HG03520 (cell line): ENCODE results near the gene LSM2.
"Not testable (repeated sequence)": the region's sequence is repeated elsewhere in the genome, so short reads cannot be mapped to it uniquely, and the experiment has no call there.

Experiments
- ATAC-seq: cut with Tn5 transposase; IDR thresholded peaks from one replicate; pipeline ENCODE4 v1.9.1; 2021; ENCODE audit warnings: mild to moderate bottlenecking, moderate library complexity; ENCODE audit not compliant: unreplicated experiment

Gene LSM2

DNA sequence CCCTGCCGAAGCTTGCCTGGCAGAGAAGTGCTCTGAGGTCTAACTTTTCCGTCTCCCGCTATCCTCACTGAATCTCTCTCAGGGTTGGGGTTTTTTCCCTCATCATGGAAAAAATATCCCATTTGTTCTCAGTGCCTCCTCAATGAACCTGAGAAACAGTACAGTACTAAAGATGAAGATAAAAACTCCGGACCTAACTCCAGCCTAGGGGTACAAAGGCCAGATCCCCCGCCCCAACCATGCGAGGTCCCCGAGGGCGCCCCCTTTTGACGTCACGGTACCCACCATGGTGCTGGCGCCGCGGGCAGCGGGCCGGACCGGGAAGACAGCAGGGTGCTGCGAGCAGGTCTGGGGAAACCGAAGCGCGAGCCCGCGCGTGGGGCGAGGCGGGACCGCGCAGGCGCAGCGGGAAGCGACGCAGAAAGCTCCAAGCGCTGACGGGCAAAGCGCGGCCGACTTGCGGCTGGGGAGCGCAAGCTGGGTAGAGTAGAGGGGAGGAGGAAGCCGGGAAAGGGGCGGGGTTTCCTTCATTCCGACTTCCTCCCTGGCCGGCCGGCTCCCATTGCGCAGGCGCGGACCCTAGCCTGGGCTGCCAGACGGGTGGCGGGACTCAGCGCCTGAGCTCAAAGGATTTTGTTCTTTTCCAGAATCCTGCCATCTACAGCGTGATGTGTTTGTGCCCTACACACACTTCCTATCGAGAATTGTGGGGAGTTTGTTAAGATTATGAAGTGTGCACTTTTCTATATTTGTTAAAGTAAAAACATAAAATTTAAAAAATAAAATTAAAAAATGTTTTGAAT, at the start of gene LSM2:
Gene LSM2, minus strand, starts transcription at position 497 of the 803 bp plus-strand sequence. Its CDS starts 209 bp downstream, at position 288.
- ATAC-seq, result peak; percentile 88

DNA sequence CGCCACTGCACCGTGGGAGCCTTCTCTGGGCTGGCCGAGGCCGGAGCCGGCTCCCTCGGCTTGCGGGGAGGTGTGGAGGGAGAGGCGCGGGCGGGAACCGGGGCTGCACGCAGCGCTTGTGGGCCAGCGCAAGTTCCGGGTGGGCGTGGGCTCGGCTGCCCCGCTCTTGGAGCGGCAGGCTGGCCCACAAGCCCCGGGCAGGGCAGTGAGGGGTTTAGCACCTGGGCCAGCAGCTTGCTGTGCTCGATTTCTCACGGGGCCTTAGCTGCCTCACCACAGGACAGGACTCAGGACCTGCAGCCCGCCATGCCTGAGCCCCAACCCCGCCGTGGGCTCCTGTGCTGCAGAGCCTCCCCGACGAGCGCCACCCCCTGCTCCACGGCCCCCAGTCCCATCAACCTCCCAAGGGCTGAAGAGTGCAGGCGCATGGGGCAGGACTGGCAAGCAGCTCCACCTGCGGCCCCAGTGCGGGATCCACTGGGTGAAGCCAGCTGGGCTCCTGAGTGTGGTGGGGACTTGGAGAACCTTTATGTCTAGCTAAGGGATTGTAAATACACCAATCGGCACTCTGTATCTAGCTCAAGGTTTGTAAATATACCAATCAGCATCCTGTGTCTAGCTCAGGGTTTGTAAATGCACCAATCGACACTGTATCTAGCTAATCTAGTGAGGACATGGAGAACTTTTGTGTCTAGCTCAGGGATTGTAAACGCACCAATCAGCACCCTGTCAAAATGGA, 45.4 kb upstream of the LSM2 start:
- ATAC-seq, result not testable (repeated sequence)

DNA sequence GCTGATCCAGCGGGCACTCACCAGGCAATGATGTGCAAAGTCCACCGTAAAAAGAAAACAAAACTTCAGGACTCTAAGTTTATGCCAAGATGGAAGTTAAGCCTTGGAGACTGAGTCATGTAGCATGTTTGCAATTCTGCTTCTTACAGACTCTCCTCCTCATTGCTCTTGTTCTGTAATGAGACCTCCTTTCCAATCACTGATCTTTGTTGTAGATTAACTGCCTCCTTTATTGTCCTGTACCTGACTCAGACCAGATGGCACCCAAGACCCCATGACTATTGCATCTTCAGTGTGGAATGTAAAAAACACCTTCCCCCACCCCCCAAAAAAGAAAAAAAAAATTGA, 44.7 kb upstream of the LSM2 start:
- ATAC-seq, result no peak

DNA sequence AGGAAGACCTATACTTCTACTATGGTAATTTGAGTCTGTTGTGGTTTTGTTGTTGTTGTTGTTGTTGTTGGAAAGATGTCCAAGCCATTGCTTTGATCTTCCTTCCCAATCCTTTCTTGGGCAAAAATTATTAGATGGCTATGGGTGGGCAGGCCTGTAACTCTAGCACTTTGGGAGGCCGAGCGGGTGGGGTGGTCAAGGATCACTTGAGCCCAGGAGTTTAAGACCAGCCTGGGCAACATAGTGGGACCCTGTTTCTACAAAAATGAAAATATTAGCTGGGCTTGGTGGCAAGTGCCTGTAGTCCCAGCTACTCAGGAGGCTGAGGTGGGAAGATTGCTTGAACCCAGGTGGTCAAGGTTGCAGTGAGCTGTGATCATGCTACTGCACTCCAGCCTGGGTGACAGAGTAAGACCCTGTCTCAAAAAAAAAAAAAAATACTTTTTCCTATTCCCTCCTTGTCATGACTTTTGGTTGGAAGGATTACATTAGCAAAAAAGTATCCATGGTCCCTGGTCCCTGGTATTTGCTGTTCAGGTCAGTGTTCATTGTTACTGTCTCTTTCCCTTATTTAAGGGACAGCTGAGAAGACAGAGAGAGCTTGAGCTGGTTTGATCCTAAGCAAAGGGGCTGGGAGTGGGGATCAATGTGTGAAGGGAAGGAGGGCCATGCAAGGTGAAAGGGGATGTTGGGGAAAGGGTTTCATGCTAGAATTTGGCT, 44.2 kb upstream of the LSM2 start:
- ATAC-seq, result no peak

DNA sequence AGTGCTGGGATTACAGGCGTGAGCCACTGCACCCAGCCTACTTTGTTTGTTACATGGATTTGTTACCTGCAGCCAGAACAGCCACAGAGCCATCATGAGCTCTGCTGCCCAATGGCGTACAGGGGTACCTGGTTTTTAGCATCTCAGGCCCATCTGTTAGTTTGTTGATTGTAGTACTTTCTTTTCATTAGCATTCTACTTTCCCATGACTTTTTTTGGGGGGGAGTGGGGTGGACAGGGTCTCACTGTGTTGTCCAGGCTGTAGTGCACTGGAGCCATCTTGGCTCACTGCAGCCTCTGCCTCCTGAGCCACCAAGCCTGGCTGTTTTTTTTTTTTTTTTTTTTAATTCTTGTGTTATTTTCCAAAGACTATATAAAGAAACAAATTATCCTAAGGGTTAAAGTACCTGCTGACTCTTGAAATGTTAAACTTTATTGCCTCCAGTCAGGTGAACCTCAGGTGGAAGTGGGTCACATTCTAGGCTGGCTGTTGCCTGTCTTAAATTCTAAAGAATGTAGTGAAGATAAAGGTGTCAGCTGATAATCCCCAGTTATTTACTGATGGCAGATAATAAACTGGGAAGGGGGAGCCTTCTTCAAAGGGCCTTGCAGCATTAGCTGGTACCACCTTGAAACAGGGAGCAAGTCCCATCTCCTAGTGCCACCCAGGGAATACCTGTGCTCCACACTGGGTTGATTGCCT, 40.7 kb upstream of the LSM2 start:
- ATAC-seq, result no peak

DNA sequence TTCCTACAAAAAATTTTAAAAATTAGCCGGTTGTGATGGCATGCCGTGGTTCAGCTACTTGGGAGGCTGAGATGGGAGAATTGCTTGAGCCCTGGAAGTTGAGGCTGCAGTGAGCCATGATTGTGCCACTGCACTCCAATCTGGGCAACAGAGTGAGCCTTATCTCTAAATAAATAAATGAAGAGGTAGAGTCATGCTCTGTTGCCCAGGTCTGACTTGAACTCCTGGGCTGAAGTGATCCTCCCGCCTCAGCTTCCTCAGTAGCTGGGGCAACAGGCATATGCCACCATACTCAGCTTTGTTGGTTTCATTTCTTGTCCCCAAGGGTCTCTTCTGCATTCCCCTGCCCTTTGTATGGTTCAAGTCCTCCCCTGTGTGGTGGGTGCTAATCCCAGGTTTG, 37.7 kb upstream of the LSM2 start:
- ATAC-seq, result no peak

DNA sequence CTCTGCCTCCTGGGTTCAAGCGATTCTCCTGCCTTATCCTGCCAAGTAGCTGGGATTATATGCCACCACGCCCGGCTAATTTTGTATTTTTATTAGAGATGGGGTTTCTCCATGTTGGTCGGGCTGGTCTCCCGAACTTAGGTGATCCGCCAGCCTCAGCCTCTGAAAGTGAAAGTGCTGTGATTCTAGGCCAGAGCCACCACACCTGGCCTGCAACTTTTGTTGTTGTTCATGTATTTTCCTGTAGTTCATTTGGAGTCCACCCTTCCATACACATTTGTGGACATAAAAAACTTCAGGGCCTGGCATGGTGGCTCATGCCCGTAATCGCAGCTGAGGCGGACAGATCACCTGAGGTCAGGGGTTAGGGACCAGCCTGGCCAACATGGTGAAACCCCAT, 35.3 kb upstream of the LSM2 start:
- no peak for ATAC-seq

DNA sequence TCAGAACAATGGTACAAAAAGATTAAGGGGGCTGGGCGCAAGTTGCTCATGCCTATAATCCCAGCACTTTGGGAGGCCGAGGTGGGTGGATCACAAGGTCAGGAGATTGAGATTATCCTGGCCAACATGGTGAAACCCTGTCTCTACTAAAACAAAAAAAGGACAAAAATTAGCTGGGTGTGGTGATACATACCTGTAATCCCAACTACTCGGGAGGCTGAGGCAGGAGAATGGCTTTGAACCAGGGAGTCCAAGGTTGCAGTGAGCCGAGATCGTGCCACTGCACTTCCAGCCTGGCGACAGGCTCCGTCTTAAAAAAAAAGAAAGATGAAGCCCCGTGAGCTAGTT, 33.0 kb upstream of the LSM2 start:
- ATAC-seq, result not testable (repeated sequence)

DNA sequence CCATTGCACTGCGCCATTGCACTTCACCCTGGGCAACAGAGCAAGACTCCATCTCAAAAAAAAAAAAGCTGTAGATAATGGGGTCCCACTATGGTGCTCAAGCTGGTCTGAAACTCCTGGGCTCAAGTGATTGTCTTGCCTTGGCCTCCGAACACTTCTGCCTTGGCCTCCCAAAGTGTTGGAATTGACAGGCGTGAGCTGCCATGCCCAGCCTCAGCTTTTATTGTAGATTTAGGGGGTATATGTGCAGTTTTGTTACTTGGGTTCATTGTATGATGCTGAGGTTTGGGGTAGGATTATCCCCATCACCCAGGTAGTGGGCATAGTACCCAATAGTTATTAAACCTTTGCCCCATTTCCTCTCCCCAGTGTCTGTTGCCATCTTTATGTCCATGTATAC, 32.2 kb upstream of the LSM2 start:
- no peak for ATAC-seq

DNA sequence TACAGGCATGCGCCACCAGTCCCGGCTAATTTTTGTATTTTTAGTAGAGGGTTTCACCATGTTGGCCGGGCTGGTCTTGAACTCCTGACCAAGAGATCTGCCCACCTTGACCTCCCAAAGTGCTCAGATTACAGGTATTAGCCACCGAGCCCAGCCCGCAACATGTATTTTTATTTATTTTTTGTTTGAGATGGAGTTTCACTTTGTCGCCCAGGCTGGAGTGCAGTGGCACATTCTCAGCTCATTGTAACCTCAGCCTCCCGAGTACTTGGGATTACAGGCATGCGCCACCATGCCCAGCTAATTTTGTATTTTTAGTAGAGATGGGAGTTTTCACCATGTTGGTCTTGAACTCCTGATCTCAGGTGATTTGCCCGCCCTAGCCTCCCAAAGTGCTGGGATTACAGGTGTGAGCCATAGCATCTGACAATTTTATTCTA, 31.4 kb upstream of the LSM2 start:
- not testable (repeated sequence) for ATAC-seq

DNA sequence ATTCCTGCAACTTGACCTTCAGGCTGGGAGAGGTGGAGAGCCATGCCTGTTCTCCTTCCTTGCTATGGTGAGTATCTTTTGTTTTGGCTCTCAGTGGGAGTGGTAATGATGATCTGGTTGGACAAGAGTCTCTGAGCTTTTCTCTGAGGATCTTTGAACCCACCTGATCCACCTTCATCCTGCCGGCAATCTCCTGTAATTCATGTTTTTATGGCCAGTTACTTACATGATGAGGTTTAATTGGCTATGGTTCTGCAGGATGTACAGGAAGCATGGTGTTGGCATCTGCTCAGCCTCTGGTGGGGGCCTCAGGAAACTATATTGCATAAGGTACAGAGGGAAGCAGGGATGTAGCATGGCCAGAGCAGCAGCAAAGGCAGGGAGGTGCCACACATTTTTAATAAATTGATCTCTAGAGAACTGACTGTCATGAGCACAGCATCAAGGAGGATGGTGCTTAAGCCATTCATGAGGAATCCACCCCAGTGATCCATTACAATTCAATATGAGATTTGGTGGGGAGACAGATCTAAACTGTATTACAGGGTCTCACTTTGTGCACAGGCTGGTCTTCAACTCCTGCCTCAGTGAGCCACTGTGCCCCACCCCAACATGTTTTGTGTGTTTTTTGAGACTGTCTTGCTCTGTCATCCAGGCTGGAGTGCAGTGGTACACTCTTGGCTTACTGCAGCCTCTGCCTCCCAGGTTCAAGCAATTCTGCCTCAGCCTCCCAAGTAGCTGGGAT, 30.8 kb upstream of the LSM2 start:
- ATAC-seq, result no peak

DNA sequence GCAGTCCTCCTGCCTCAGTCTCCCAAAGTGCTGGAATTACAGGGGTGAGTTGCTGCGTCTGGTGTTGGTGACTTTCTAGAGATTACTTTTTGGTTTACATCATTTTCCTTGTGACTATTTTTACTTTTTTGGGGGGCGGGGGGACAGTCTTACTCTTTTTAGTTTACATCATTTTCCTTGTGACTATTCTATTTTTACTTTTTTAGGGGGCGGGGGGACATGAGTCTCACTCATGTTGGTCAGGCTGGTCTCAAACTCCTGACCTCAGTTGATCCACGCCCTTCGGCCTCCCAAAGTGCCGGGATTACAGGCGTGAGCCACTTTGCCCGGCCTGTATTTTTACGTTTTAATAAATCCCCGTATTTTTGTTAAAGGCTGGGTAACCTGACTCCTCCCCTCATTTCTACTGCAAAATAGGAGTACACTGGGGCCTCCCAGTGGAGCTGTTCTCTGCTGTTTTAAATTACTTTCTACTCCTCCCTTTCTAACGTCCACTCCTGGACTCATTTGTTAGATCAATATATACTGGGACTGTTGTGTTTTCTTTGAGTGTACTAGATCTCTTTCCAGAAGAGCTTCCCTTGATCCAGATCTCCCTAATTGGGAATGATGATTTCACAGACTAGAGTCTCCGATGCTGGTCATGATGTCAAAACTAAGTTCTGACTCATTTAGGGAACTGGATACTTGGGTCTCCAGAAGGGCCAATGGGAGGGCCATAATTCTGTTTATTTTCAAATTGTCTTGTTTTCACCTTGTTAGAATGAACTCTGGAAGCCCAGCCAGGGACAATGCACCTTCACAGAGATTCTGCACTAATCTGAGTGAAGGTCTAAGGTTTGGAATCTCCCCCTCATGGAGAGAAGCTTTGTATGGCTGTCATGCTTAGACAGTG, 30.0 kb upstream of the LSM2 start:
- no peak for ATAC-seq

DNA sequence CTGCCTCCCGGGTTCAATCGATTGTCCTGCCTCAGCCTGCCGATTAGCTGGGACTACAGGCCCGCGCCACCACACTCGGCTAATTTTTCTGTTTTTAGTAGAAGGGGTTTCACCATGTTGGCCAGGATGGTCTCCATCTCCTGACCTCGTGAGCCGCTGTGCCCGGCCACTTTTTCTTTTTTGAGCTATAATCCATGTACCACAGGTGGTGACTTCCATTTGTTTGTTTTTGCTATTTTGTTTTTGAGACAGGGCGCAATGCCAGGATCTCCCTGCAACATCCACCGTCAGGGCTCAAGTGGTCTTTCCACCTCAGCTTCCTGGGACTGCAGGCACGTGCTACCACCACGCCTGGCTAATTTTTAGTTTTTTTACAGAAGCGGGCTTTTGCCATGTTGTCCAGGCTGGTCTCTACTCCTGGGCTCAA, 29.3 kb upstream of the LSM2 start:
- no peak for ATAC-seq

DNA sequence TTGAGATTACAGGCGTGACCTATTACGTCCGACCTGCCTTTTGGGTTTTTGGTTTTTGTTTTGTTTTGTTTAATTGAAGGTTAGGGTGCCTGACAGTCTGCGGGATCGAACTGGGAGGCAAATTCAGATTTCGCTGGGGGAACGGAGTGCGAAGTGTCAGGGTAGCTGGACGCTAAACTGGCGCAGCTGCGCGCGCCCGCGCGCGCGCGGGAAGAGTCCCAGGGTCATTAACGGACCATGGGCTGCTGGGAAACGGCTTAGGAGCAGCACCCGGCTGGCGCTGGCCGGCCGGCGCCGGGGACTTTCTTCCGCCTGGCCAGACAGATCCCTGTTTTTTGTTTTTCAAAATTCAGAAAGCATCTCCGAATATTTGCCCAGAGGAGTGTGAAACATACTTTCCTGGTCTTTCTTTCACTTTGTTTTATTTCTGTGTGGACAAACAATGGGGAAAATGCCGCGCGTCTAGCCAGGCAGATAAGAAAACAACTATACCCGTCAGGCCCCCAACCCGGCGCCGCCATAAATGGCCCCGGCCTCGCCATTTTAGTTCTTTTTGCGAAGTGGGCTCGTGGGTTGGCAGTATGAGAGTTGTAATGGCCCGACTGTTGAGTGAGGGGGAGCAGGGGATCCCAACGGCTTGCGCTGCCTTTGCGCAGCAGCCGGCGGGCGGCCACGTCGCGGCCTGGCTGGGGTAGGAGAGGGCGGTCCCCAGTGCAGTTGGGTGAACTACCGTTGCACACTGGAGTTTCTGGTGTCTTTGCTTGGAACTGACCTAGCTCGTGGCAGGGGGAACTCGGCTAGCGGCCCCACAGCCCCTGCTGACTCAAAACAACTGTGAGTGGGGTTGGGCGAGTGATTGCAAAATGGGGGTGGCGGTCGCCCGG, 27.8 kb upstream of the LSM2 start:
- ATAC-seq, result peak; percentile 41

DNA sequence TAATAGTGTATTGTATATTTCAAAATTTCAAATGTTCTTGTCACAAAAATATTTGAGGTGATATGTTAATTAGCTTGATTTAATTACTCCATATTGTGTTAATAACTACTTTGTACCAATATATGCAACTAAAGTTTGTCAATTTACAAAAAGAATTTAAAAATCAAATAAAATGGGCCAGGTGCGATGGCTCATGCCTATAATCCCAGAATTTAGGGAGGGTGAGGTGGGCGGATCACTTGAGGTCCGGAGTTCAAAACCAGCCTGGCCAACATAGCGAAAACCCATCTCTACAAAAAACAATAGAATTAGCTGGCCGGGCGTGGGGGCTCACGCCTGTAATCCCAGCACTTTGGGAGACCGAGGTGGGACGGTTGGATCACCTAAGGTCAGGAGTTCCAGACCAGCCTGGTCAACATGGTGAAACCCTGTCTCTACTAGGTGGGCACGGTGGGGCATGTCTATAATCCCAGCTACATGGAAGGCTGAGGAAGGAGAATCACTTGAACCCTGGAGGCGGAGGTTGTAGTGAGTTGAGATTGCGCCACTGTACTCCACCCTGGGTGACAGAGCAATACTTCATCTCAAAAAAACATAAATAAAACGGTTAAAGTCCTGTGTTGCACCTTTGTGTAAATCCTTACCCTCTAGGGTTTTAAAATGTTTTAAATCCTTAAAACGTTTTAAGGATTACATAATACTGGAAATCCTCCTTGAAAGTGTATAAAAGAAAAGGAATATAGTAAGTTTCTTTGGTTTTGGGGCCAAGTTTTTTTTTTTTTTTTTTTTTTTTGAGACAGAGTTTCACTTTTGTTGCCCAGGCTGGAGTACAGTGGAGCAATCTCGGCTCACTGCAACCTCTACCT, 24.8 kb upstream of the LSM2 start:
- no peak for ATAC-seq

DNA sequence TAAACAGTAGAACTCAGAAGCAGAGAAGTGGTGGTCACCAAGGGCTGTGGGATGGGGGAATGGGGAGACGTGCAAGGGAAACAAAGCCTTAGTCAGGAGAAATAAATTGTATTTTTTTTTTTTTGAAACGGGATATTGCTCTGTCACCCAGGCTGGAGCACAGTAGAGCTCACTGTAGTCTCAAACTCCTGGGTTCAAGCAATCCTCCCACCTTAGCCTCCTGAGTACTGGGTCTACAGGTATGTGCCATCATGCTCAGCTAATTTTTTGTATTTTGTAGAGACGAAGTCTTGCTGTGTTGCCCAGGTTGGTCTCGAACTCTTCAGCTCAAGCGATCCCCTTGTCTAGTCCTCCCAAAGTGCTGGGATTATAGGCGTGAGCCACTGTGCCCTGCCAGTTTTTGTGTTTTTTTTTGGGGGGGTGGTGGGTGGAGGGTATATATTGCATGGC, 24.1 kb upstream of the LSM2 start:
- ATAC-seq, result no peak

DNA sequence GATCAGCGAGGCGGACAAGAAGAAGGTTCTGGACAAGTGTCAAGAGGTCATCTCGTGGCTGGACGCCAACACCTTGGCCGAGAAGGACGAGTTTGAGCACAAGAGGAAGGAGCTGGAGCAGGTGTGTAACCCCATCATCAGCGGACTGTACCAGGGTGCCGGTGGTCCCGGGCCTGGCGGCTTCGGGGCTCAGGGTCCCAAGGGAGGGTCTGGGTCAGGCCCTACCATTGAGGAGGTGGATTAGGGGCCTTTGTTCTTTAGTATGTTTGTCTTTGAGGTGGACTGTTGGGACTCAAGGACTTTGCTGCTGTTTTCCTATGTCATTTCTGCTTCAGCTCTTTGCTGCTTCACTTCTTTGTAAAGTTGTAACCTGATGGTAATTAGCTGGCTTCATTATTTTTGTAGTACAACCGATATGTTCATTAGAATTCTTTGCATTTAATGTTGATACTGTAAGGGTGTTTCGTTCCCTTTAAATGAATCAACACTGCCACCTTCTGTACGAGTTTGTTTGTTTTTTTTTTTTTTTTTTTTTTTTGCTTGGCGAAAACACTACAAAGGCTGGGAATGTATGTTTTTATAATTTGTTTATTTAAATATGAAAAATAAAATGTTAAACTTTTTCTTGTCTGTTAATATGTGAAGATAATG, 23.0 kb upstream of the LSM2 start:
- ATAC-seq, result no peak
